ENCODE results near the gene ZGRF1.
A peak's percentile ranks its signal among the peaks of the same experiment; 100 is the strongest.
"Not testable (repeated sequence)": the region's sequence is repeated elsewhere in the genome, so short reads cannot be mapped to it uniquely, and the experiment has no call there.

Gene ZGRF1

GRCh38 chr4:112564706-112565270 lies 71.9 kb downstream of the ZGRF1 start:
- TF ChIP-seq, protein P1, sequence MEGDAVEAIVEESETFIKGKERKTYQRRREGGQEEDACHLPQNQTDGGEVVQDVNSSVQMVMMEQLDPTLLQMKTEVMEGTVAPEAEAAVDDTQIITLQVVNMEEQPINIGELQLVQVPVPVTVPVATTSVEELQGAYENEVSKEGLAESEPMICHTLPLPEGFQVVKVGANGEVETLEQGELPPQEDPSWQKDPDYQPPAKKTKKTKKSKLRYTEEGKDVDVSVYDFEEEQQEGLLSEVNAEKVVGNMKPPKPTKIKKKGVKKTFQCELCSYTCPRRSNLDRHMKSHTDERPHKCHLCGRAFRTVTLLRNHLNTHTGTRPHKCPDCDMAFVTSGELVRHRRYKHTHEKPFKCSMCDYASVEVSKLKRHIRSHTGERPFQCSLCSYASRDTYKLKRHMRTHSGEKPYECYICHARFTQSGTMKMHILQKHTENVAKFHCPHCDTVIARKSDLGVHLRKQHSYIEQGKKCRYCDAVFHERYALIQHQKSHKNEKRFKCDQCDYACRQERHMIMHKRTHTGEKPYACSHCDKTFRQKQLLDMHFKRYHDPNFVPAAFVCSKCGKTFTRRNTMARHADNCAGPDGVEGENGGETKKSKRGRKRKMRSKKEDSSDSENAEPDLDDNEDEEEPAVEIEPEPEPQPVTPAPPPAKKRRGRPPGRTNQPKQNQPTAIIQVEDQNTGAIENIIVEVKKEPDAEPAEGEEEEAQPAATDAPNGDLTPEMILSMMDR (IDR thresholded peaks at IDR 0.05; ENCODE audit: low read depth, low read length, missing control alignments) = peak; percentile 24
- H3K4me3 ChIP-seq (ENCODE audit: low read depth, low read length) = no peak overlapping the region

GRCh38 chr4:112563431-112564200 lies 73.1 kb downstream of the ZGRF1 start:
- DNase-seq (ENCODE audit: low read depth) = no peak
- TF ChIP-seq, protein P1 (IDR thresholded peaks at IDR 0.05; ENCODE audit: low read depth, low read length, missing control alignments) = no peak
- H3K4me3 ChIP-seq (ENCODE audit: low read depth, low read length) = no peak overlapping the region

More at GRCh38 chr4:112564706-112565270, 71.9 kb downstream of the ZGRF1 start:
- no peak for DNase-seq (ENCODE audit: low read depth)

DNA sequence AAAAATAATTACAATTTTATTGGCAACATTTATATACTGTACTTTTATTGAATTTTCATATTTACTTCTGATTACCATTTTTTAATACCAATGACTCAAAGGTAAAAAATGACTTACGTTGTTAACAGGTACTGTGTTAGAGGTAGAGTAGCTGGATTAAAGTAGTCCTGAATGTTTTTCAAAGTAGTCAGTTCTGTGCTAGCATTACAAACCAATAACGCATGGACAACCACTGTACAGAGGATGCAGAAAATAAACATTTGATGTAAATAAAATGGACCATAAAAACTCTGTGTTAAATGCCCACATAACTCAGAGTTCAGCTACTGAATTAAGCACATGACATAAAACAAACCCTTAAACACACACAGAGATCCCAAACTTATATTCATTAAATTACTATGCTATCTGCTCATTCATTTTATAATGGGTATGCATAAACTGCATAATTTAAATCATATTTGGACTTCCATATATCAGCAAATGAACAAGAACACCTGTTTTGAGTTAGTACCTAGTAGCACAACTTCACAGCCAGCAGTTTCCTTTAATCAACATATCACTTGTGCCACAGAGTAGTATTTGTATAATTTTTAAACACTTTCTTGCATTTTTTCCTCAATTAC lies 74.3 kb downstream of the ZGRF1 start:
- TF ChIP-seq, protein P1 (IDR thresholded peaks at IDR 0.05; ENCODE audit: low read depth, low read length, missing control alignments) = no peak
- no peak for DNase-seq (ENCODE audit: low read depth)
- no peak overlapping the region for H3K4me3 ChIP-seq (ENCODE audit: low read depth, low read length)

DNA sequence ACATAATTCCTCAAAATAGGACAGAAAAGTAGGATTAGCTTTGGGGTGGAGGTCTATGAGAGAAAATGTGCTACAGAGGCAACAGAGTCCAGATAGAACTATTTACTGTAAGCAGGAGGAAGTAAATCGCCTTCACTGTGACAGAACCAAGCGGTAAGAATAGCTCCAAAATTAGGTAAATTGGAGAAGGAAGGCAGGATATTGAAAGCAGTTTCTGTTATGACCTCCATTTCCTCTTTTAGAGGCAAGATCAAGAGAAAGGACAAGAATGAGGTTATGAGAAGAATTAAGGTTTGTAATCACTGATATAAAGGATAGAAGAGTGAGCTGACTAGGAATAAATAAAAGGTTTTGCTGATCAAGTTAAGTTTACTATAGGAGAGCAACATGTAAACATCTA lies 76.6 kb downstream of the ZGRF1 start:
- TF ChIP-seq, protein P1 (IDR thresholded peaks at IDR 0.05; ENCODE audit: low read depth, low read length, missing control alignments) = no peak
- no peak for DNase-seq (ENCODE audit: low read depth)
- no peak overlapping the region for H3K4me3 ChIP-seq (ENCODE audit: low read depth, low read length)

GRCh38 chr4:112559053-112559452 lies 77.7 kb downstream of the ZGRF1 start:
- no peak overlapping the region for H3K4me3 ChIP-seq (ENCODE audit: low read depth, low read length)
- TF ChIP-seq, protein P1 (IDR thresholded peaks at IDR 0.05; ENCODE audit: low read depth, low read length, missing control alignments) = no peak
- no peak for DNase-seq (ENCODE audit: low read depth)

DNA sequence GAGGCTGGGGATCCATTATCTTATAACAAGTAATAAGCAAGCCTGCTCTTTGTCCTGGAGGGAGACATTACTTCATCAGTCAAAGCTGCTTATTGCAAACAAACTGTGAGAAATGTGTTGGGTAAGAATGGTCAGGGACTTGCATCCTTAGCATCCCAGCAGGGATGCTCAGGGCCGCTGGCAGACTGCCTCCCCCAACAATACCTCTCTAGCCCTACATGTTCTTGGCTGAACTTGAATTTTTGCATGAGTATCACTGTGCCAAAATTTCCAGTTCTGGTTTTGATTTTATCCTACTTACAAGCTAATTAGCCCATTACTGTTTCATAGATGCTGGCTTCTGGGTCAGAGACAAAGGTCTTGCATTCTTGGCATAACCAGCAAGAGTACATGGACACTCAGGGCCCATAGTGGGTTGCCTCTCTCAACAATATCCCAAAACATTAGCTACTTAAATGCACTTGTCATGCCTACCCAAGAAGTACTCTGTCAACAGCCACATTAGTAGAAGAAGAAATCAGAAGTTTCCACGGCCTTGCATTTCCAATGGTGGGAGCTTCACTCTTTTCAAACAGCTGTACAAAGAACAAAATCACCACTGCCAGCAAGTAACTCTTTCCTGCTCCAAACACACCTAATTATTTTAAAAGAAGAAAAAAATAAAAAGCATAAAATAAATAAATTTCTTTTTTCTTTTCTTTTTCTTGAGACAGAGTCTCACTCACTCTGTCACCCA lies 78.9 kb downstream of the ZGRF1 start:
- no peak overlapping the region for H3K4me3 ChIP-seq (ENCODE audit: low read depth, low read length)
- TF ChIP-seq, protein P1 (IDR thresholded peaks at IDR 0.05; ENCODE audit: low read depth, low read length, missing control alignments) = no peak
- DNase-seq (ENCODE audit: low read depth) = no peak

- DNase-seq (ENCODE audit: low read depth); H3K4me3 ChIP-seq (ENCODE audit: low read depth, low read length): not testable (repeated sequence)
These were observed 82.4 kb downstream of the ZGRF1 start for GRCh38 chr4:112554271-112554670.
